HG03354 (cell line): Measurements from ENCODE around the gene AADAT.
"Not testable (repeated sequence)": the region's sequence is repeated elsewhere in the genome, so short reads cannot be mapped to it uniquely, and the experiment has no call there.

Experiments used
- ATAC-seq: cut with Tn5 transposase; IDR thresholded peaks from one replicate; pipeline ENCODE4 v1.9.1; 2021; ENCODE audit warnings: mild to moderate bottlenecking; ENCODE audit not compliant: unreplicated experiment, poor library complexity, severe bottlenecking

AADAT gene

GRCh38 chr4:170089668-170090351 is at the start of gene AADAT:
Gene AADAT (minus strand): TSS chr4:170089956. CDS start chr4:170089690, 266 bp downstream.
- peak; percentile 89 for ATAC-seq

GRCh38 chr4:170138580-170139194 is 48.9 kb upstream of the AADAT start:
- peak; percentile 98 for ATAC-seq

GRCh38 chr4:170137927-170138326 is 48.2 kb upstream of the AADAT start:
- no peak for ATAC-seq

- no peak for ATAC-seq
Observed at GRCh38 chr4:170137466-170137865, 47.7 kb upstream of the AADAT start.

GRCh38 chr4:170134821-170135220 is 45.1 kb upstream of the AADAT start:
- ATAC-seq = no peak

- ATAC-seq = no peak
Observed at GRCh38 chr4:170128219-170128804, 38.6 kb upstream of the AADAT start.

GRCh38 chr4:170127758-170128157 is 38.0 kb upstream of the AADAT start:
- no peak for ATAC-seq

- ATAC-seq = no peak
Observed at GRCh38 chr4:170124406-170124805, 34.6 kb upstream of the AADAT start.

- ATAC-seq = no peak
Observed at GRCh38 chr4:170122252-170122651, 32.5 kb upstream of the AADAT start.

GRCh38 chr4:170114636-170115035 is 24.9 kb upstream of the AADAT start:
- ATAC-seq = no peak

GRCh38 chr4:170114183-170114582 is 24.4 kb upstream of the AADAT start:
- ATAC-seq = not testable (repeated sequence)

- ATAC-seq = no peak
Observed at GRCh38 chr4:170111546-170111945, 21.8 kb upstream of the AADAT start.

- no peak for ATAC-seq
Observed at GRCh38 chr4:170111085-170111484, 21.3 kb upstream of the AADAT start.

- ATAC-seq = no peak
Observed at GRCh38 chr4:170110285-170110672, 20.5 kb upstream of the AADAT start.

GRCh38 chr4:170109586-170110284 is 20.0 kb upstream of the AADAT start:
- ATAC-seq = no peak

- no peak for ATAC-seq
Observed at GRCh38 chr4:170106900-170107299, 17.1 kb upstream of the AADAT start.

GRCh38 chr4:170102426-170102825 is 12.7 kb upstream of the AADAT start:
- no peak for ATAC-seq

- ATAC-seq = not testable (repeated sequence)
Observed at GRCh38 chr4:170098171-170098570, 8.4 kb upstream of the AADAT start.

- ATAC-seq = no peak
Observed at GRCh38 chr4:170097681-170098080, 7.9 kb upstream of the AADAT start.

- no peak for ATAC-seq
Observed at GRCh38 chr4:170093973-170094535, 4.3 kb upstream of the AADAT start.
